Left lung (tissue), 14 donors: Measurements from ENCODE around the gene NOP58. TPM values are rescaled to one million over a fixed set of nuclear protein-coding genes. Genes with fewer than 3 reads are reported as not detected.
A peak's percentile ranks its signal among the peaks of the same experiment; 100 is the strongest.

Experiments used
- ATAC-seq: fragments of 200-7000 bp; cut with Tn5 transposase; one replicate; pipeline ENCODE4 v1.9.1; 2020; ENCODE audit warnings: moderate library complexity
- DNase-seq, 4 donors: peaks; one replicate each; pipeline ENCODE4 v3.0.0-alpha.2; 2013 to 2020
- H3K27ac ChIP-seq, 2 donors: fragments of 200-600 bp; sonication (generic) in 1 of 2; one replicate each; pipeline versions ENCODE4 v1.5.0 to v1.8.0; 2020 to 2021
- H3K27me3 ChIP-seq, 2 donors: fragments of 200-600 bp; sonication (generic) in 1 of 2; one replicate each; pipeline versions ENCODE4 v1.5.0 to v1.8.0; 2020 to 2021
- H3K36me3 ChIP-seq, 2 donors: fragments of 200-600 bp; sonication (generic) in 1 of 2; one replicate each; pipeline versions ENCODE4 v1.5.0 to v1.8.0; 2020 to 2021
- H3K4me1 ChIP-seq, 2 donors: fragments of 200-600 bp; one replicate each; pipeline ENCODE4 v1.8.0; 2021
- H3K4me3 ChIP-seq, 2 donors: fragments of 200-600 bp; sonication (generic) in 1 of 2; one replicate each; pipeline versions ENCODE4 v1.5.0 to v1.8.0; 2020 to 2021; ENCODE audit warnings: mild to moderate bottlenecking in 1 of 2
- H3K9me3 ChIP-seq, 2 donors: fragments of 200-600 bp; sonication (generic) in 1 of 2; one replicate each; pipeline versions ENCODE4 v1.5.0 to v1.8.0; 2020 to 2021
- intact Hi-C, 2 donors: fragments of 100-400 bp; cut with DNase I; formaldehyde crosslinking; loops; one replicate each; pipeline versions ENCODE4 v1.11.2 to v1.14.2; 2022
- long read RNA-seq, 12 donors: library from polyadenylated mRNA in 2 of 12; unstranded in 2 of 12; transcript quantifications; one replicate each; pipeline ENCODE4 v2.0.0 and lab custom pipeline, GENCODE V29; 2019 to 2026
- polyA plus RNA-seq, 6 donors: library from polyadenylated mRNA; unstranded; fragments of 120-200 nt; gene quantifications; one replicate each; pipeline ENCODE4 v1.2.1, GENCODE V29; 2013; ENCODE audit not compliant: insufficient read length in 6 of 6
- total RNA-seq, 2 donors: library from RNA; stranded (reverse); fragmentation: NEBNext Ultra II Directional; extraction: Animal tissue kit (Norgen Biotek cat#: 25700); gene quantifications; one replicate each; pipeline ENCODE4 v1.2.1, GENCODE V29; 2021
- TF ChIP-seq, protein P1 (sequence below), 2 donors: fragments of 200-600 bp; sonication (generic) in 1 of 2; IDR thresholded peaks; one replicate each; pipeline versions ENCODE4 v1.5.0 to v1.8.0; 2021; ENCODE audit warnings: antibody characterized with exemption in 2 of 2
- donor health status: DM: no; HTN: yes; CAD: no.
- donor health status: DM: no; HTN: no; CAD: no.

NOP58 gene, protein sequence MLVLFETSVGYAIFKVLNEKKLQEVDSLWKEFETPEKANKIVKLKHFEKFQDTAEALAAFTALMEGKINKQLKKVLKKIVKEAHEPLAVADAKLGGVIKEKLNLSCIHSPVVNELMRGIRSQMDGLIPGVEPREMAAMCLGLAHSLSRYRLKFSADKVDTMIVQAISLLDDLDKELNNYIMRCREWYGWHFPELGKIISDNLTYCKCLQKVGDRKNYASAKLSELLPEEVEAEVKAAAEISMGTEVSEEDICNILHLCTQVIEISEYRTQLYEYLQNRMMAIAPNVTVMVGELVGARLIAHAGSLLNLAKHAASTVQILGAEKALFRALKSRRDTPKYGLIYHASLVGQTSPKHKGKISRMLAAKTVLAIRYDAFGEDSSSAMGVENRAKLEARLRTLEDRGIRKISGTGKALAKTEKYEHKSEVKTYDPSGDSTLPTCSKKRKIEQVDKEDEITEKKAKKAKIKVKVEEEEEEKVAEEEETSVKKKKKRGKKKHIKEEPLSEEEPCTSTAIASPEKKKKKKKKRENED
- total RNA-seq (10 to 100 TPM; 35.3 to 61.4 TPM), polyA plus RNA-seq (100 to 1,000 TPM in 5 of 6 donors, 10 to 100 TPM in 1; 95.1 to 125 (median 109) TPM)
- long read RNA-seq, donor 1, transcript NOP58-206 (4 exons, 599 nt) = major isoform, 14 of 75 reads
- long read RNA-seq, donor 1, transcript NOP58-201 (15 exons, 2,046 nt) = minor isoform, 6 of 75 reads
- long read RNA-seq, donor 1, partial matches to known transcripts = 49 of 75 reads
- long read RNA-seq, donor 1, other reads (novel, unspliced or antisense) = 0 of 75 reads
- long read RNA-seq, donor 2, transcript NOP58-206 (4 exons, 599 nt) = major isoform, 18 of 127 reads
- long read RNA-seq, donor 2, transcript NOP58-201 (15 exons, 2,046 nt) = minor isoform, 12 of 127 reads
- long read RNA-seq, donor 2, partial matches to known transcripts = 93 of 127 reads
- long read RNA-seq, donor 2, other reads (novel, unspliced or antisense) = 0 of 127 reads
- long read RNA-seq, donor 3, transcript NOP58-201 (15 exons, 2,046 nt) = major isoform, 7 of 37 reads
- long read RNA-seq, donor 3, transcript NOP58-206 (4 exons, 599 nt) = minor isoform, 5 of 37 reads
- long read RNA-seq, donor 3, partial matches to known transcripts = 22 of 37 reads
- long read RNA-seq, donor 3, other reads (novel, unspliced or antisense) = 0 of 37 reads
- long read RNA-seq, donor 4, partial matches to known transcripts = 25 of 27 reads
- long read RNA-seq, donor 4, other reads (novel, unspliced or antisense) = 1 of 27 reads
- long read RNA-seq, donor 5, partial matches to known transcripts = 47 of 55 reads
- long read RNA-seq, donor 5, other reads (novel, unspliced or antisense) = 0 of 55 reads
- long read RNA-seq, donor 6, transcript NOP58-206 (4 exons, 599 nt) = major isoform, 10 of 56 reads
- long read RNA-seq, donor 6, partial matches to known transcripts = 40 of 56 reads
- long read RNA-seq, donor 6, other reads (novel, unspliced or antisense) = 0 of 56 reads
- long read RNA-seq, donor 7, transcript NOP58-206 (4 exons, 599 nt) = major isoform, 15 of 42 reads
- long read RNA-seq, donor 7, transcript NOP58-201 (15 exons, 2,046 nt) = minor isoform, 8 of 42 reads
- long read RNA-seq, donor 7, partial matches to known transcripts = 16 of 42 reads
- long read RNA-seq, donor 7, other reads (novel, unspliced or antisense) = 0 of 42 reads
- long read RNA-seq, donor 8, transcript NOP58-201 (15 exons, 2,046 nt) = minor isoform, 10 of 54 reads
- long read RNA-seq, donor 8, transcript NOP58-206 (4 exons, 599 nt) = major isoform, 17 of 54 reads
- long read RNA-seq, donor 8, partial matches to known transcripts = 24 of 54 reads
- long read RNA-seq, donor 8, other reads (novel, unspliced or antisense) = 0 of 54 reads
- long read RNA-seq, donor 9 = 0 reads
- long read RNA-seq, donor 10, partial matches to known transcripts = 23 of 25 reads
- long read RNA-seq, donor 10, other reads (novel, unspliced or antisense) = 2 of 25 reads
- long read RNA-seq, donor 11, transcript NOP58-201 (15 exons, 2,046 nt) = major isoform, 5 of 36 reads
- long read RNA-seq, donor 11, partial matches to known transcripts = 27 of 36 reads
- long read RNA-seq, donor 11, other reads (novel, unspliced or antisense) = 0 of 36 reads
- long read RNA-seq, donor 12, transcript NOP58-201 (15 exons, 2,046 nt) = minor isoform, 9 of 45 reads
- long read RNA-seq, donor 12, transcript NOP58-206 (4 exons, 599 nt) = major isoform, 18 of 45 reads
- long read RNA-seq, donor 12, partial matches to known transcripts = 16 of 45 reads
- long read RNA-seq, donor 12, other reads (novel, unspliced or antisense) = 0 of 45 reads

DNA sequence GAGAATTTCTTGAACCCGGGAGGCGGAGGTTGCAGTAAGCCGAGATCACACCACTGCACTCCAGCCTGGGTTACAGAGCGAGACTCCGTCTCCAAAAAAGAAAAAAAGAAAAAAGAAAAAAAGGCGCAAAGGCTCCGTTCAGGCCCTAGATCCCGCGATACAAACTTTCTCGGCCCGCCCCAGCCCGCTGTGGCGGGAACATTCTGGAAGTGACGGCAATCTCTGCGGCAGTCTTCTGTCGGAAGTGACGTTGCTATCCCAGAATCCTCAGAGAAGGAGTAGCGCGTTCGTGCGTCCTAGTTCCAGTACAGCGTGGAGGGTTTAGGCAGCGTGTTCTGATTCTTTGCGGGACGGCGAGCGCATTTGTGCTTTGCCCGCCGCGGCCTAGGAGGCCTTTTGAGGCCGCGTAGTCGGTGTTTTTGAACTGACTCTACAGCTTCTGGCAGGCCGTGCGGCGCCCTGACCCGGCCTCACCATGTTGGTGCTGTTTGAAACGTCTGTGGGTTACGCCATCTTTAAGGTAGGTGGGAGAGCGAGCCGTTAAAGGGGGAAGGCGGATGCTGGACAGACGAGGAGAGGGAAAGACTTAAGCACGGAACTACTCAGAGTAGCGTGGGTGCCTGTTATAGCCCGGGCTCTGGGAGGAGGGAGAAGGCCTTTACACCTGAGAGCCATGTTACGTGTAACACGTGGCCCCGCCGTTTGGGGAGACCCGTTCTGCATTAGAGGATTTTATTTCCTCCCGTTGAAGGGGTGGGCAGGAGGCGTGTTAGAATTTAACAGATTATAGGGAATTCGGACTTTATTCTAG lies at the start of gene NOP58:
TSS of gene NOP58 (plus strand) at position 297 of the 811 bp plus-strand sequence. CDS start at position 476, 179 bp downstream.
- ATAC-seq (peak; percentile 97), DNase-seq (peak; percentile 92 to 98 (median 94))
- Histone ChIP-seq H3K4me3 (peak within 1 kb of the TSS; percentile 82 to 96), H3K9me3 (no peaks in the 10 kb centered on the region), H3K27me3 (no peaks in the 10 kb centered on the region), H3K36me3 (no peaks in the 10 kb centered on the region), H3K4me1 (peaks cover 8 to 32% of the 10 kb centered on the region in 2 donors), H3K27ac (peak within 1 kb of the TSS; percentile 96 to 99)
- TF ChIP-seq, protein P1, sequence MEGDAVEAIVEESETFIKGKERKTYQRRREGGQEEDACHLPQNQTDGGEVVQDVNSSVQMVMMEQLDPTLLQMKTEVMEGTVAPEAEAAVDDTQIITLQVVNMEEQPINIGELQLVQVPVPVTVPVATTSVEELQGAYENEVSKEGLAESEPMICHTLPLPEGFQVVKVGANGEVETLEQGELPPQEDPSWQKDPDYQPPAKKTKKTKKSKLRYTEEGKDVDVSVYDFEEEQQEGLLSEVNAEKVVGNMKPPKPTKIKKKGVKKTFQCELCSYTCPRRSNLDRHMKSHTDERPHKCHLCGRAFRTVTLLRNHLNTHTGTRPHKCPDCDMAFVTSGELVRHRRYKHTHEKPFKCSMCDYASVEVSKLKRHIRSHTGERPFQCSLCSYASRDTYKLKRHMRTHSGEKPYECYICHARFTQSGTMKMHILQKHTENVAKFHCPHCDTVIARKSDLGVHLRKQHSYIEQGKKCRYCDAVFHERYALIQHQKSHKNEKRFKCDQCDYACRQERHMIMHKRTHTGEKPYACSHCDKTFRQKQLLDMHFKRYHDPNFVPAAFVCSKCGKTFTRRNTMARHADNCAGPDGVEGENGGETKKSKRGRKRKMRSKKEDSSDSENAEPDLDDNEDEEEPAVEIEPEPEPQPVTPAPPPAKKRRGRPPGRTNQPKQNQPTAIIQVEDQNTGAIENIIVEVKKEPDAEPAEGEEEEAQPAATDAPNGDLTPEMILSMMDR (IDR thresholded peaks at IDR 0.05) = no peak
- intact Hi-C loops = no loop called here

DNA sequence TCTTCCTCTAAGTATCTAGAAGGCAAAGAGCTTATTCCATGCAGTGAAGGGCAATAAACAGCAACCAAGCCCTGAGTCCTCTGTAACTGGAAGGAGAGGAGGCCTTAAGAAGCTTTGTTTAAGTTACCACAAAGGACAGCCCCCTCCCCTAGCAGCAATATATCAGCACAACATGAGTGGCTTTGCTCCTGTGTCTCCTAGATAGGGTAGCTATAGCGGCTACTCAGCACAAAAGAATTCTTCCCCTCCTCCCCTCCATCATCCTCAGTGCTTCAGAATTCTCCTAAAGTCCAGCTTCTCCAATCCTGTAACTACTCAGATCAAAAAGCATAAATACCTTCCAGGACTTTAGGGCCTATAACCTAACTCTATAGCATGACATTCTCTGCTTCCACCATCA lies 43.7 kb upstream of the NOP58 start:
- DNase-seq = no peak
- Histone ChIP-seq H3K9me3 (no peaks in the 10 kb centered on the region), H3K36me3 (peaks cover 0 to 43% of the 10 kb centered on the region in 2 donors), H3K27ac (no peak overlapping the region), H3K4me1 (no peaks in the 10 kb centered on the region), H3K4me3 (no peak overlapping the region), H3K27me3 (no peaks in the 10 kb centered on the region)
- intact Hi-C loops = no loop called here
- ATAC-seq = no peak
- TF ChIP-seq, protein P1 (IDR thresholded peaks at IDR 0.05) = no peak

DNA sequence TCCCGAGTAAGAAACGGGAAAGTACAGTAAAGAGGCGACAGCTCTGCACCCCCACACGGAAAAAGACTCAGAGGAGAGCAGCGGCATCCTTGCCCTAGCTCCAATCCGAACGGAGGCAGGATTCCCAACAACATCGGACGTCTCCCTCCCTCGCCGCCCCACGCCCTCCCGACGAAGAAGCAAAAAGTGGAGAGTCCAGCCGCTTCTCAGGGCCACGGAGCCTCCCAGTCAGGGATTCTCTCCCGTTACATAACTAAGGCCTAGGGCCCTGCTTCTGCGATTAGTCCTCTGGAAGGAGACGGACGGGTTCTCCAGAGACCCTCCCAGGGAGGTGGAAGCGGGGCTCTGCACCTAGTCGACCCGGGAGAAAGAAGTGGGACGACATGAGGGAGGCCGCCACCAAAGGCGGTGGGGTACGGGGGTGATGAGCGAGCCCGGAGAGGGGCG lies 27.8 kb upstream of the NOP58 start:
- H3K27ac ChIP-seq = peak overlapping the region; percentile 82 to 84
- intact Hi-C loops = no loop called here
- TF ChIP-seq, protein P1 (IDR thresholded peaks at IDR 0.05) = no peak

More for the DNA sequence above, 27.8 kb upstream of the NOP58 start:
- Histone ChIP-seq H3K36me3 (no peaks in the 10 kb centered on the region), H3K9me3 (no peaks in the 10 kb centered on the region), H3K4me1 (peaks cover 13 to 28% of the 10 kb centered on the region in 2 donors), H3K27me3 (no peaks in the 10 kb centered on the region), H3K4me3 (peak overlapping the region; percentile 94 to 97)
- ATAC-seq (peak; percentile 67), DNase-seq (peak in 3 of 4 donors; percentile 31 to 38 (median 32))
